ENCODE results near the gene AKTIP. TPM values are rescaled to one million over a fixed set of nuclear protein-coding genes. Genes with fewer than 3 reads are reported as not detected.

Gene AKTIP
- total RNA-seq, 1 experiment from 2014 or later, result 17.2 TPM

Other genes starting within 250 kb of the AKTIP start
- gene RBL2, start 68.7 kb downstream of the AKTIP start, total RNA-seq (2014; rRNA removed; shearing (Covaris generic)), result 35.0 and 43.5 TPM in 2 replicates
- gene RPGRIP1L, start 200.7 kb upstream of the AKTIP start, total RNA-seq (2014; rRNA removed; shearing (Covaris generic)), result 14.3 and 14.6 TPM in 2 replicates
- 106 and 109 TPM in 2 replicates for gene FTO, start 200.9 kb upstream of the AKTIP start, total RNA-seq (2014; rRNA removed; shearing (Covaris generic))

Measured in SJSA1 (cell line).